ENCODE results near the gene CXCL9.
"Not testable (repeated sequence)": the region's sequence is repeated elsewhere in the genome, so short reads cannot be mapped to it uniquely, and the experiment has no call there.

Gene CXCL9

GRCh38 chr4:75954811-75955210 is 52.5 kb downstream of the CXCL9 start:
- not testable (repeated sequence) for DNase-seq (ENCODE audit: low read depth in 2 of 2)

GRCh38 chr4:75953509-75953908 is 53.8 kb downstream of the CXCL9 start:
- DNase-seq (ENCODE audit: low read depth in 2 of 2) = no peak
